Measurements from ENCODE around the gene IGF2. TPM values are rescaled to one million over a fixed set of nuclear protein-coding genes. Genes with fewer than 3 reads are reported as not detected.

IGF2 gene
- total and polyA plus RNA-seq, 2 of the 8 experiments (the other 6 are each of a cell fraction or from before 2014, with no cell fraction given): 0.74 to 1.5 TPM

GRCh38 chr11:2088284-2088683 is 50.9 kb downstream of the IGF2 start:
- Histone ChIP-seq H2BK5ac (ENCODE audit: low read depth, low read length) (no peak overlapping the region), H3K4me3 (ENCODE audit: extremely low read depth in 1 of 4, insufficient read depth in 2 of 4, low read depth in 3 of 4, low read length in 4 of 4) (no peak overlapping the region), H3K18ac (ENCODE audit: extremely low read depth, low read length) (no peak overlapping the region), H3K36me3 (ENCODE audit: control insufficient read depth in 2 of 4, insufficient read depth in 4 of 4, low read length in 3 of 4) (no peaks in the 10 kb centered on the region), H4K8ac (ENCODE audit: extremely low read depth, insufficient read depth, low read length) (no peak overlapping the region), H2BK120ac (replicated peaks; ENCODE audit: low read depth, low read length) (no peak overlapping the region), H3K79me2 (ENCODE audit: control insufficient read depth in 1 of 2, insufficient read depth in 2 of 2, low read length in 2 of 2) (no peaks in the 10 kb centered on the region), H3K9ac (replicated peaks in 1 of 4; ENCODE audit: extremely low read depth in 1 of 4, low read depth in 3 of 4, low read length in 3 of 4) (no peak overlapping the region), H4K20me1 (replicated peaks in 1 of 2; ENCODE audit: control insufficient read depth in 1 of 2, insufficient read depth in 2 of 2, low read length in 2 of 2) (peaks cover 0 to 2% of the 10 kb centered on the region in 2 experiments), H3K4me2 (ENCODE audit: insufficient read depth in 1 of 2, low read depth in 2 of 2, low read length in 2 of 2) (no peak overlapping the region), H3K4ac (replicated peaks; ENCODE audit: insufficient read length, low read depth, low read length) (no peak overlapping the region), H4K5ac (ENCODE audit: insufficient read length, low read depth, low read length) (no peak overlapping the region), H3K9me3 (ENCODE audit: insufficient read depth in 2 of 2, low read depth in 1 of 2, low read length in 1 of 2) (peaks cover 0 to 7% of the 10 kb centered on the region in 2 experiments; a peak in 1 of 4 replicates), H2BK20ac (ENCODE audit: low read length) (no peak overlapping the region), H3K56ac (replicated peaks; ENCODE audit: insufficient read length, low read depth, low read length) (no peak overlapping the region), H3K14ac (ENCODE audit: insufficient read length) (no peak overlapping the region), H3K23me2 (ENCODE audit: low read depth, low read length) (peaks cover 2% of the 10 kb centered on the region; the same call in 1 of the 2 replicates), H2AFZ (ENCODE audit: low read length) (no peak overlapping the region), H3K27me3 (replicated peaks in 1 of 4; ENCODE audit: control insufficient read depth in 3 of 4, extremely low read depth in 1 of 4, insufficient read depth in 3 of 4, low read length in 3 of 4) (no peaks in the 10 kb centered on the region), H2AK5ac (ENCODE audit: low read depth, low read length) (no peak overlapping the region), H3K23ac (ENCODE audit: insufficient read length) (no peak overlapping the region), H2BK15ac (ENCODE audit: low read length) (no peak overlapping the region), H2BK12ac (ENCODE audit: low read depth, low read length) (no peak overlapping the region), H3K4me1 (replicated peaks in 1 of 4; ENCODE audit: control insufficient read depth in 3 of 4, insufficient read depth in 4 of 4, low read length in 3 of 4) (no peaks in the 10 kb centered on the region), H3K27ac (ENCODE audit: low read depth, low read length) (no peak overlapping the region), H4K91ac (replicated peaks; ENCODE audit: insufficient read length, low read length) (no peak overlapping the region), H3K79me1 (ENCODE audit: low read depth, low read length) (no peaks in the 10 kb centered on the region)
- ChIA-PET CTCF (ENCODE audit: partially characterized antibody) (interaction anchor here (1.0 to 2.5 kb wide), 9 partner anchors 11 to 65 kb away, joined by 3 to 24 read pairs (median 10); no protein-coding TSS in a partner anchor), POLR2A (ENCODE audit: partially characterized antibody) (interaction anchor here (1.1 kb wide), 1 partner anchor 16 kb away, joined by 3 read pairs; no protein-coding TSS in a partner anchor)
- DNase-seq (ENCODE audit: low read depth in 1 of 2, low spot score in 2 of 2): no peak
- no peak for FAIRE-seq
- WGBS, 2 experiments (ENCODE audit: extremely low coverage in 1 of 2, insufficient coverage in 1 of 2, insufficient read length in 1 of 2, insufficient replicate concordance in 2 of 2, low coverage in 1 of 2, low lambda C conversion rate in 2 of 2, missing lambda C conversion rate in 1 of 2): 82% methylated on average over 14 of the region's 14 CpGs; no CpG with 5 or more reads in 1 of the 2 experiments
- TF ChIP-seq BACH1 (IDR thresholded peaks at IDR 0.05; ENCODE audit: low read length) (no peak), SP2 (IDR thresholded peaks at IDR 0.05; ENCODE audit: low read length) (no peak), SIX5 (IDR thresholded peaks at IDR 0.05; ENCODE audit: low read depth, low read length) (no peak), RAD21 (IDR thresholded peaks at IDR 0.05 in 1 of 2, conservative IDR thresholded peaks at IDR 0.05 in 1 of 2; ENCODE audit: low read depth in 2 of 2, low read length in 2 of 2) (no peak), TAF1 (IDR thresholded peaks at IDR 0.05; ENCODE audit: low read depth, low read length) (no peak), RFX5 (IDR thresholded peaks at IDR 0.05; ENCODE audit: borderline replicate concordance, low read depth, low read length) (no peak), KDM5A (IDR thresholded peaks at IDR 0.05; ENCODE audit: low read length) (no peak), CTCF (IDR thresholded peaks at IDR 0.05; ENCODE audit: control extremely low read depth in 1 of 3, insufficient read depth in 1 of 3, low read depth in 1 of 3, low read length in 3 of 3) (no peak), SUZ12 (IDR thresholded peaks at IDR 0.05; ENCODE audit: low read length) (no peak)
- TF ChIP-seq, protein P1, sequence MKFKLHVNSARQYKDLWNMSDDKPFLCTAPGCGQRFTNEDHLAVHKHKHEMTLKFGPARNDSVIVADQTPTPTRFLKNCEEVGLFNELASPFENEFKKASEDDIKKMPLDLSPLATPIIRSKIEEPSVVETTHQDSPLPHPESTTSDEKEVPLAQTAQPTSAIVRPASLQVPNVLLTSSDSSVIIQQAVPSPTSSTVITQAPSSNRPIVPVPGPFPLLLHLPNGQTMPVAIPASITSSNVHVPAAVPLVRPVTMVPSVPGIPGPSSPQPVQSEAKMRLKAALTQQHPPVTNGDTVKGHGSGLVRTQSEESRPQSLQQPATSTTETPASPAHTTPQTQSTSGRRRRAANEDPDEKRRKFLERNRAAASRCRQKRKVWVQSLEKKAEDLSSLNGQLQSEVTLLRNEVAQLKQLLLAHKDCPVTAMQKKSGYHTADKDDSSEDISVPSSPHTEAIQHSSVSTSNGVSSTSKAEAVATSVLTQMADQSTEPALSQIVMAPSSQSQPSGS (IDR thresholded peaks at IDR 0.05; ENCODE audit: low read length): no peak

All from H1 (cell line).